HEK293 (cell line): ENCODE measurements around the gene ANKRD28.
A peak's percentile ranks its signal among the peaks of the same experiment; 100 is the strongest.

Experiments
- CTCF ChIA-PET: fragments of 350-600 bp; formaldehyde crosslinking; extraction: SDS; loops from one replicate; lab custom pipeline; 2021; ENCODE audit warnings: antibody characterized with exemption; lab: Yijun Ruan, JAX
- POLR2A ChIA-PET: fragments of 300-600 bp; formaldehyde crosslinking; extraction: SDS; loops from one replicate; lab custom pipeline; 2020; ENCODE audit warnings: antibody characterized with exemption, inconsistent platforms; lab: Yijun Ruan, JAX
- H3K27ac ChIP-seq: fragments of 200-500 bp; sonication (Bioruptor generic); 2 replicates; pipeline ENCODE4 v1.5.1; 2014; ENCODE audit warnings: low read depth, low read length, control low read depth, inconsistent platforms; ENCODE audit errors: extremely low read depth
- H3K36me3 ChIP-seq, 2 experiments: fragments of 200-500 bp in 1 of 2; sonication (Bioruptor generic) in 1 of 2; 1 replicate in 1 of 2; 2 replicates in 1 of 2; pipeline ENCODE4 v1.5.1; 2014 to 2017; ENCODE audit warnings: inconsistent platforms in 2 of 2, low read length in 2 of 2; ENCODE audit not compliant: control insufficient read depth in 2 of 2, insufficient read depth in 1 of 2
- H3K4me1 ChIP-seq: fragments of 200-500 bp; sonication (Bioruptor generic); 2 replicates; pipeline ENCODE4 v1.5.1; 2014; ENCODE audit warnings: mild to moderate bottlenecking, low read length, inconsistent platforms; ENCODE audit not compliant: control insufficient read depth, insufficient read depth
- H3K4me3 ChIP-seq: 2 replicates; pipeline ENCODE4 v1.5.1; 2011; ENCODE audit warnings: low read depth, mild to moderate bottlenecking, control low read depth, low read length, moderate library complexity
- H3K9me3 ChIP-seq: fragments of 200-500 bp; sonication (Bioruptor generic); 2 replicates; pipeline ENCODE4 v1.5.1; 2014; ENCODE audit warnings: low read depth, low read length, inconsistent platforms; ENCODE audit not compliant: control insufficient read depth, insufficient read depth
- BCL6B ChIP-seq: fragments of 450-650 bp; formaldehyde crosslinking; IDR thresholded peaks from 2 replicates; pipeline ENCODE4 v1.5.1; 2017; ENCODE audit warnings: missing biosample characterization, missing genetic modification characterization
- IKZF3 ChIP-seq: fragments of 450-650 bp; IDR thresholded peaks from 2 replicates; pipeline ENCODE4 v1.5.0; 2018; ENCODE audit warnings: missing biosample characterization, mild to moderate bottlenecking, missing genetic modification characterization, moderate library complexity
- TRIM28 ChIP-seq: IDR thresholded peaks from 2 replicates; pipeline ENCODE4 v1.6.1; 2011; ENCODE audit warnings: low read length, control low read depth, borderline replicate concordance
- ZBTB20 ChIP-seq: fragments of 450-650 bp; formaldehyde crosslinking; IDR thresholded peaks from 2 replicates; pipeline ENCODE4 v1.5.1; 2016; ENCODE audit warnings: missing biosample characterization, missing genetic modification characterization
- ZBTB6 ChIP-seq: fragments of 450-650 bp; formaldehyde crosslinking; IDR thresholded peaks from 2 replicates; pipeline ENCODE4 v1.5.1; 2017; ENCODE audit warnings: missing biosample characterization, missing genetic modification characterization
- ZNF114 ChIP-seq: fragments of 450-650 bp; formaldehyde crosslinking; IDR thresholded peaks from 2 replicates; pipeline ENCODE4 v1.5.0; 2017; ENCODE audit warnings: missing biosample characterization, missing genetic modification characterization
- ZNF214 ChIP-seq: fragments of 450-650 bp; formaldehyde crosslinking; IDR thresholded peaks from 2 replicates; pipeline ENCODE4 v1.5.1; 2017; ENCODE audit warnings: missing biosample characterization, mild to moderate bottlenecking, missing genetic modification characterization, borderline replicate concordance
- ZNF335 ChIP-seq: fragments of 450-650 bp; formaldehyde crosslinking; conservative IDR thresholded peaks from 2 replicates; pipeline ENCODE4 v1.5.1; 2016; ENCODE audit warnings: missing biosample characterization, missing genetic modification characterization
- ZNF488 ChIP-seq: fragments of 450-650 bp; formaldehyde crosslinking; IDR thresholded peaks from 2 replicates; pipeline ENCODE4 v1.5.1; 2016; ENCODE audit warnings: missing biosample characterization, missing genetic modification characterization
- ZNF521 ChIP-seq: fragments of 450-650 bp; formaldehyde crosslinking; IDR thresholded peaks from 2 replicates; pipeline ENCODE4 v1.5.1; 2017; ENCODE audit warnings: missing biosample characterization, mild to moderate bottlenecking, missing genetic modification characterization
- ZNF585B ChIP-seq: fragments of 450-650 bp; formaldehyde crosslinking; IDR thresholded peaks from 2 replicates; pipeline ENCODE4 v1.5.1; 2016; ENCODE audit warnings: missing biosample characterization, missing genetic modification characterization
- TF ChIP-seq, protein P1 (sequence below): fragments of 450-650 bp; formaldehyde crosslinking; IDR thresholded peaks from 2 replicates; pipeline ENCODE4 v1.5.1; 2016; ENCODE audit warnings: missing biosample characterization, missing genetic modification characterization
- TF ChIP-seq, protein P2 (sequence below): fragments of 450-650 bp; formaldehyde crosslinking; IDR thresholded peaks from 2 replicates; pipeline ENCODE4 v1.5.1; 2016; ENCODE audit warnings: missing biosample characterization, missing genetic modification characterization
- TF ChIP-seq, protein P3 (sequence below): fragments of 450-650 bp; formaldehyde crosslinking; IDR thresholded peaks from 2 replicates; pipeline ENCODE4 v1.5.1; 2016; ENCODE audit warnings: missing biosample characterization, missing genetic modification characterization
- TF ChIP-seq, protein P4 (sequence below): fragments of 450-650 bp; formaldehyde crosslinking; IDR thresholded peaks from 2 replicates; pipeline ENCODE4 v1.5.1; 2016; ENCODE audit warnings: missing biosample characterization, missing genetic modification characterization

The ANKRD28 gene

DNA sequence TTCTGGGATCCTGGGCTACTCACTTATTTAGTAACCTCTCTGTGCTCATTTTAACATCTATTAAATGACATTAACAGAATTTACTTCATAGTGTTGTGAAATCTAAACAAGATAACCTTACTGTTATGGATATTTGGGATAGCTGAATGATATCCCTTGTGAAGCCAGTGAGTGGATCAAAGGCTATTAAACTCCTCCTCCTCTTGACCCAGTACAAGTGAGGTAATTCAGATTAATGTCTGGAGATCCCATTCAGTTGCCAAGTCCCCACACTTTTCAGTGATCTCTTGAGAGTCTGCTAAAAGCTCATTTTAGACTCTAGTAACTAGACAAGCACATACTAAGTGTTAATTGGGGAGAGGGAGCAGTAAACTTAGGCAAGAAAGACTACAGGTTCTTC, 2.5 kb upstream of the ANKRD28 start (continued):
- TF ChIP-seq, protein P1, sequence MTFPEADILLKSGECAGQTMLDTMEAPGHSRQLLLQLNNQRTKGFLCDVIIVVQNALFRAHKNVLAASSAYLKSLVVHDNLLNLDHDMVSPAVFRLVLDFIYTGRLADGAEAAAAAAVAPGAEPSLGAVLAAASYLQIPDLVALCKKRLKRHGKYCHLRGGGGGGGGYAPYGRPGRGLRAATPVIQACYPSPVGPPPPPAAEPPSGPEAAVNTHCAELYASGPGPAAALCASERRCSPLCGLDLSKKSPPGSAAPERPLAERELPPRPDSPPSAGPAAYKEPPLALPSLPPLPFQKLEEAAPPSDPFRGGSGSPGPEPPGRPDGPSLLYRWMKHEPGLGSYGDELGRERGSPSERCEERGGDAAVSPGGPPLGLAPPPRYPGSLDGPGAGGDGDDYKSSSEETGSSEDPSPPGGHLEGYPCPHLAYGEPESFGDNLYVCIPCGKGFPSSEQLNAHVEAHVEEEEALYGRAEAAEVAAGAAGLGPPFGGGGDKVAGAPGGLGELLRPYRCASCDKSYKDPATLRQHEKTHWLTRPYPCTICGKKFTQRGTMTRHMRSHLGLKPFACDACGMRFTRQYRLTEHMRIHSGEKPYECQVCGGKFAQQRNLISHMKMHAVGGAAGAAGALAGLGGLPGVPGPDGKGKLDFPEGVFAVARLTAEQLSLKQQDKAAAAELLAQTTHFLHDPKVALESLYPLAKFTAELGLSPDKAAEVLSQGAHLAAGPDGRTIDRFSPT: 0 out of 2 replicates have a peak, but pooled peaks have one; percentile 20

DNA sequence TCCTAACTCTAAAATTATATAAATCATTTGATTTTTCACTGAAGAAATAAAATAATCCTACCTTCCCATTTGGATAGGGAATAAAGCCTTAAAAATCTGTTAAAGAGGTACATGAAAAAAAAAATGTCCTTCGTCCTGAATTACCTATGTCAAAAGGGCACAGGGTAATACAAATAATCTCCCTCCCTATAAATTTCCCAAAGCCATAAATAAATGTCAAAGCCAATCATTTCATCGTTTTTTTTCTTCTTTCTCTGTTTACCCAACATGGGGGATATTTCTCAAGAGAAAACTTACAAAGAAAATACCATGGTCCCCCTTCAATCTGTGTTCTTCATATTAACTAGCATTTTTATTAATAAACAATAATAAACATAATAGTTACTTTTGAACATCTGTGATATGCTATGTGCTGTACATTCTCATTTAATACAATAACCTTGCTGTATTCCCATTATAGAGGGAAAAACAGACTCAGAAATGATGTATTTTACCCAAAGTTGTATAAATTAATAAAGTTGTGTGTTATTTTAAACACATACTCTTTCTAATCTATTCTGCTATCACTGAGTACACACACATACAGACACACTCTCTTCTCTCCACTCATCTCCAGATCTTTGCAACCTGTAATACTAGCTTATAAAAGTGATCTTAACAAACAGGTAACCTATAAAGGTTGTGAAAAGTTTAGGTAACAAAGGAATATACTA, 910 bp upstream of the ANKRD28 start:
- H3K27ac ChIP-seq: no peak overlapping the region
- no peaks in the 10 kb centered on the region for H3K36me3 ChIP-seq
- POLR2A ChIA-PET: no interaction called here
- H3K4me1 ChIP-seq: peaks cover 35% of the 10 kb centered on the region
- TF ChIP-seq ZNF521 (tag by site-specific recombination): no peak
- CTCF ChIA-PET: interaction anchor here (1.5 kb wide), 1 partner anchor 249 kb away, joined by 4 read pairs; no protein-coding TSS in a partner anchor
- H3K9me3 ChIP-seq: no peaks in the 10 kb centered on the region
- H3K4me3 ChIP-seq: no peak overlapping the region

DNA sequence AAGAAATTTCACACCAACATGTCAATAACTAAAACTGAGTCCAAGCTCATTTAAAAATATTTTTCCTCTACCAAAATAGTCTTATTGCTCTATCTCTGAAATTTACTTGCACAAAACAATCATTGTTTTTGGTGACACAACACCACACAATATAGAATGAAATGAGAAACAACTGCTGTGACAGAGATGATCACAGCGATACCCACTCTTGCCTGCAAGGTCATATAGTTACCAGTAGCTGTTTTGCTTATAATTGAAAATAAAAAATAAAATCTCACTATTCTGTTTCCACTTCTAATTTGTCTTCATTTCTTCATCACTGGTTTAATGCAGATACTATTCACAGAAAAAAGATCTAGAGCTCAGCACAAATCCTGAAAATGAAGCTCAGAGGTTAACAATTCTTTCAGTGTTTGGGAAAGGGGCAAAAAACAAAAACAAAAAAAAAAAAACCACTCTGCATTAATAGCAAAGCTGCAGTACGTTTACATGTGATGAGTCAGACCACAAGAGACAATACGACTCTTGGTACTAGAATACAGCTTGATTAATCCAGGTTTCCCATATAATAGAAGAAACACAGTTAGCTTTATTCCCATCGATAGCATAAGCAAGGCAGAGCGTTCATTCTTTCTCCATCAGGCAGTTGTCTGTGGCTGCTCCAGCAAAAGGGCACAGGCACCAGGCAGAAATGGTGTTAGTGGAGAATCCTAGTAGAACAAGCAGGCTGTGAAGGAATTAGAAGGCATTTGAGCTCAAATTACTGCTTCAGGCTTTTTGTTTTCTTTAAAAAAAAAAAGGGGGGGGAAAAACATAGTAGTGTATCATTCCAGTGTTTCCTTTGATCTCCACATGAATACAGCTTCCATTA, 773 bp downstream of the ANKRD28 start:
- Histone ChIP-seq H3K4me1 (peaks cover 35% of the 10 kb centered on the region), H3K36me3 (peaks cover 0 to 3% of the 10 kb centered on the region in 2 experiments; a peak in 1 of 3 replicates), H3K4me3 (peak overlapping the region; percentile 0; the same call in 1 of the 2 replicates), H3K27ac (peak overlapping the region; percentile 35; the same call in 1 of the 2 replicates), H3K9me3 (no peaks in the 10 kb centered on the region)
- POLR2A ChIA-PET: interaction anchor here (0.5 to 2.2 kb wide), 7 partner anchors 18 to 208 kb away, joined by 3 to 17 read pairs (median 4); partner anchors contain the start of genes BTD and HACL1
- CTCF ChIA-PET: interaction anchor here (0.6 to 1.5 kb wide), 5 partner anchors 14 to 411 kb away, joined by 3 to 8 read pairs (median 4); no protein-coding TSS in a partner anchor
- no peak for TF ChIP-seq BCL6B (tag by site-specific recombination)
- no peak for TF ChIP-seq ZNF585B (tag by site-specific recombination)
- TF ChIP-seq, protein P2, sequence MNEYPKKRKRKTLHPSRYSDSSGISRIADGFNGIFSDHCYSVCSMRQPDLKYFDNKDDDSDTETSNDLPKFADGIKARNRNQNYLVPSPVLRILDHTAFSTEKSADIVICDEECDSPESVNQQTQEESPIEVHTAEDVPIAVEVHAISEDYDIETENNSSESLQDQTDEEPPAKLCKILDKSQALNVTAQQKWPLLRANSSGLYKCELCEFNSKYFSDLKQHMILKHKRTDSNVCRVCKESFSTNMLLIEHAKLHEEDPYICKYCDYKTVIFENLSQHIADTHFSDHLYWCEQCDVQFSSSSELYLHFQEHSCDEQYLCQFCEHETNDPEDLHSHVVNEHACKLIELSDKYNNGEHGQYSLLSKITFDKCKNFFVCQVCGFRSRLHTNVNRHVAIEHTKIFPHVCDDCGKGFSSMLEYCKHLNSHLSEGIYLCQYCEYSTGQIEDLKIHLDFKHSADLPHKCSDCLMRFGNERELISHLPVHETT (tag by site-specific recombination): 0 out of 2 replicates have a peak, but pooled peaks have one; percentile 26
- TF ChIP-seq ZBTB6 (tag by site-specific recombination): no peak
- TF ChIP-seq TRIM28: no peak
- 0 out of 2 replicates have a peak, but pooled peaks have one; percentile 11 for TF ChIP-seq ZNF335 (tag by site-specific recombination)
- no peak for TF ChIP-seq ZNF488 (tag by site-specific recombination)
- TF ChIP-seq ZNF114 (tag by site-specific recombination): no peak
- 0 out of 2 replicates have a peak, but pooled peaks have one; percentile 36 for TF ChIP-seq IKZF3 (tag by site-specific recombination)
- TF ChIP-seq, protein P3, sequence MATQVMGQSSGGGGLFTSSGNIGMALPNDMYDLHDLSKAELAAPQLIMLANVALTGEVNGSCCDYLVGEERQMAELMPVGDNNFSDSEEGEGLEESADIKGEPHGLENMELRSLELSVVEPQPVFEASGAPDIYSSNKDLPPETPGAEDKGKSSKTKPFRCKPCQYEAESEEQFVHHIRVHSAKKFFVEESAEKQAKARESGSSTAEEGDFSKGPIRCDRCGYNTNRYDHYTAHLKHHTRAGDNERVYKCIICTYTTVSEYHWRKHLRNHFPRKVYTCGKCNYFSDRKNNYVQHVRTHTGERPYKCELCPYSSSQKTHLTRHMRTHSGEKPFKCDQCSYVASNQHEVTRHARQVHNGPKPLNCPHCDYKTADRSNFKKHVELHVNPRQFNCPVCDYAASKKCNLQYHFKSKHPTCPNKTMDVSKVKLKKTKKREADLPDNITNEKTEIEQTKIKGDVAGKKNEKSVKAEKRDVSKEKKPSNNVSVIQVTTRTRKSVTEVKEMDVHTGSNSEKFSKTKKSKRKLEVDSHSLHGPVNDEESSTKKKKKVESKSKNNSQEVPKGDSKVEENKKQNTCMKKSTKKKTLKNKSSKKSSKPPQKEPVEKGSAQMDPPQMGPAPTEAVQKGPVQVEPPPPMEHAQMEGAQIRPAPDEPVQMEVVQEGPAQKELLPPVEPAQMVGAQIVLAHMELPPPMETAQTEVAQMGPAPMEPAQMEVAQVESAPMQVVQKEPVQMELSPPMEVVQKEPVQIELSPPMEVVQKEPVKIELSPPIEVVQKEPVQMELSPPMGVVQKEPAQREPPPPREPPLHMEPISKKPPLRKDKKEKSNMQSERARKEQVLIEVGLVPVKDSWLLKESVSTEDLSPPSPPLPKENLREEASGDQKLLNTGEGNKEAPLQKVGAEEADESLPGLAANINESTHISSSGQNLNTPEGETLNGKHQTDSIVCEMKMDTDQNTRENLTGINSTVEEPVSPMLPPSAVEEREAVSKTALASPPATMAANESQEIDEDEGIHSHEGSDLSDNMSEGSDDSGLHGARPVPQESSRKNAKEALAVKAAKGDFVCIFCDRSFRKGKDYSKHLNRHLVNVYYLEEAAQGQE (tag by site-specific recombination): no peak
- TF ChIP-seq ZNF214 (tag by site-specific recombination): no peak
- TF ChIP-seq, protein P4, sequence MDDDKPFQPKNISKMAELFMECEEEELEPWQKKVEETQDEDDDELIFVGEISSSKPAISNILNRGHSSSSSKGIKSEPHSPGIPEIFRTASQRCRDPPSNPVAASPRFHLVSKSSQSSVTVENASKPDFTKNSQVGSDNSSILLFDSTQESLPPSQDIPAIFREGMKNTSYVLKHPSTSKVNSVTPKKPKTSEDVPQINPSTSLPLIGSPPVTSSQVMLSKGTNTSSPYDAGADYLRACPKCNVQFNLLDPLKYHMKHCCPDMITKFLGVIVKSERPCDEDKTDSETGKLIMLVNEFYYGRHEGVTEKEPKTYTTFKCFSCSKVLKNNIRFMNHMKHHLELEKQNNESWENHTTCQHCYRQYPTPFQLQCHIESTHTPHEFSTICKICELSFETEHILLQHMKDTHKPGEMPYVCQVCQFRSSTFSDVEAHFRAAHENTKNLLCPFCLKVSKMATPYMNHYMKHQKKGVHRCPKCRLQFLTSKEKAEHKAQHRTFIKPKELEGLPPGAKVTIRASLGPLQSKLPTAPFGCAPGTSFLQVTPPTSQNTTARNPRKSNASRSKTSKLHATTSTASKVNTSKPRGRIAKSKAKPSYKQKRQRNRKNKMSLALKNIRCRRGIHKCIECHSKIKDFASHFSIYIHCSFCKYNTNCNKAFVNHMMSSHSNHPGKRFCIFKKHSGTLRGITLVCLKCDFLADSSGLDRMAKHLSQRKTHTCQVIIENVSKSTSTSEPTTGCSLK: no peak
- TF ChIP-seq ZBTB20 (tag by site-specific recombination): peak; percentile 56; the same call in 1 of the 2 replicates
